Right kidney (tissue), 1 donor: Measurements from ENCODE around the gene APBB1.
"Not testable (repeated sequence)": the region's sequence is repeated elsewhere in the genome, so short reads cannot be mapped to it uniquely, and the experiment has no call there.

Experiments used
- DNase-seq: peaks from one replicate; pipeline ENCODE4 v3.0.0-alpha.2; 2016

The APBB1 gene

GRCh38 chr11:6392251-6392650 lies 26.6 kb downstream of the APBB1 start:
- DNase-seq: not testable (repeated sequence)

GRCh38 chr11:6391537-6392134 lies 27.3 kb downstream of the APBB1 start:
- no peak for DNase-seq

DNA sequence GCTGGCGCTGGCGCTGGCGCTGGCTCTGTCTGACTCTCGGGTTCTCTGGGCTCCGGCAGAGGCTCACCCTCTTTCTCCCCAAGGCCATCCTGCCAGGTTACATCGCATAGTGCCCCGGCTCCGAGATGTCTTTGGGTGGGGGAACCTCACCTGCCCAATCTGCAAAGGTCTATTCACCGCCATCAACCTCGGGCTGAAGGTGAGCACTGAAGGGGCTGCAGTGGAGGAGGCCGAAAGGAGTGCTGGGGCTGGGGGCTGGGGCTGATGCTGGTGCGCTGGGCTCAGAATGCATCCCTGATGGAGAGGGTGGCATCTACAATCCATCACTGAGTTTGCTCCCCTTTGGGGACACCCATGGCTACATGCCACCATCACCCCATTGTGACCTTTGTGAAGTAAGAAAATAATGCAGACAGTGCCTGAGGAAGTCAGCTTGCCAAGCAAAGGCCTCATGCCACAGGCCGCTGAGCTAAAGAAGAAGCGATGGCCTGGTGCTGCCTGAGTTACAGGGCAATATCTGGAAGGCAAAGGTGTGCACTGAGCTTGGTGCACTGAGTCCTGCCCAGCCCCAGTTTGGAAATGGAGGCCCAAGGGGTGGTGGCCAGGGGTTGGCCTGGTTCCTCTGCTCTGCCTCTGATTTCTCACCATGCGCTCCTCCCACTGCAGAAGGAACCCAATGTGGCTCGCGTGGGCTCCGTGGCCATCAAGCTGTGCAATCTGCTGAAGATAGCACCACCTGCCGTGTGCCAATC lies 28.0 kb downstream of the APBB1 start:
- DNase-seq: peak; percentile 18

GRCh38 chr11:6389905-6390717 lies 28.8 kb downstream of the APBB1 start, which contains the start of gene SMPD1:
TSS of gene SMPD1 (plus strand) at chr11:6390474. CDS start at chr11:6390599, 125 bp downstream.
- peak; percentile 93 for DNase-seq

GRCh38 chr11:6388748-6389147 lies 30.1 kb downstream of the APBB1 start:
- no peak for DNase-seq

GRCh38 chr11:6387811-6388599 lies 30.9 kb downstream of the APBB1 start:
- DNase-seq: no peak

- DNase-seq: no peak
Measured at GRCh38 chr11:6385046-6385777, 33.7 kb downstream of the APBB1 start.

DNA sequence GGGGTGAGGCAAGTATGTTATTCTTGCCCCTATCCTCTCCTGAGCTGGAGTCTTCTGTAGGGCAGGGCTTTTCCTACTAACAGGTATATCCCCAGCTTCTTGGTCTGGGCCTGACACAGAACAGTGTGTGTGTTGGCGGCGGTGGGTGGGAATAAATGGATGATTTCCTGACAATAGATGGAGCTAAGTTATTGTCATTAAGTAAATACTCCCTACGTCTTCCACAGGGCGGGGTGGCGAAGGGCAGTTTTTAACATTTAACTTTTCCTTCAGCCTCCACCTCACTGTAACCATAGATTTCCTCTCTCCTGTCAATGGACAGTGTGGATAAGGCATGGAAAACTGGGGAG lies 40.3 kb downstream of the APBB1 start:
- DNase-seq: no peak

- no peak for DNase-seq
Measured at GRCh38 chr11:6377902-6378639, 40.8 kb downstream of the APBB1 start.

- no peak for DNase-seq
Measured at GRCh38 chr11:6371825-6372224, 47.1 kb downstream of the APBB1 start.

DNA sequence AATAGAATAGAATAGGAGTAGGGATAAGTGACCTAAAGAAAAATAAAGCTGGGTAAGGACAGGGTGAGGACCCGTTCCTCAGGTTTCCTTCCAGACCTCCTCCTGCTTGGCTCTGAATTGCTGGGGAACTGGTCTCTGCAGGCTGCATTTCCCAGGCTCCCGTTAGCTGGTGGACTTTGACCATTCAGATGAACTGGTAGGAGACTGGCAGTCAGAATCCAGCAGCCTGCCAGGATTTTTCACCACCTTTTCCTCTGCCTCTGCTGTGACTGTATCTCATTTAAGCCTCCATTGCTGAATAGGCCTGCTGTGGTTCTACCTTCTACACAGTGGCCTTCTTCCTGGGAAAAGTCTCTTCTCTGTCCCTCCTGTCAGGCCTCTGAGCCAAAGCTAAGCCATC lies 53.2 kb downstream of the APBB1 start:
- DNase-seq: no peak

- peak; percentile 41 for DNase-seq
Measured at GRCh38 chr11:6362873-6363678, 55.8 kb downstream of the APBB1 start.

GRCh38 chr11:6362185-6362872 lies 56.6 kb downstream of the APBB1 start:
- DNase-seq: no peak

GRCh38 chr11:6360183-6360582 lies 58.7 kb downstream of the APBB1 start:
- DNase-seq: no peak

GRCh38 chr11:6357222-6357621 lies 61.7 kb downstream of the APBB1 start:
- DNase-seq: no peak

DNA sequence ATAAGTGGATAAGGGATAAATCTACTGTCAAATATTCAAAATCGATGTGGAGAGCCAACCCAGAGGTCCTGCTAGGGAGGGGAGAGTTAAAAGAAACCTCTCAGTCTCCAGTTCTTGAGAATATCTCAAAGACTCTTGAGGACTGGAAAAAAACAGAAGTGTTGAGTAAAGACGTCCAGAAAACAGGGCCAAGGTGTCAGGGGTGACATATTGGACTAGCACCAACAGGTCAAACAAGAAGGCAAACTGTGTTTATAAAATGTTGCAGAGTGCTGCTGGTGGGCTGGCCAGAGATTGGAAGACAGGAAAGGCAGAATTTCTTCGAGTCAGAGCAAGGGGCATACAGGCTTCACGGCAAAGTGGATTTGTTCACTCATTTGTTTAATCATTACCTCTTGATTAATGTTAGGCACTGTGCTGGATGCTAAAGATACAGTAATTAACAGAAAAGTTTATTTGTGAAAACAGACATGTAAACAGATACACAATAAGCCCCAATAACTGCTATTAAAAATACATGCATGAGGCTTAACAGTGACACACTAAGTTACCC lies 62.3 kb downstream of the APBB1 start:
- no peak for DNase-seq

- peak; percentile 27 for DNase-seq
Measured at GRCh38 chr11:6354651-6355485, 64.0 kb downstream of the APBB1 start.

DNA sequence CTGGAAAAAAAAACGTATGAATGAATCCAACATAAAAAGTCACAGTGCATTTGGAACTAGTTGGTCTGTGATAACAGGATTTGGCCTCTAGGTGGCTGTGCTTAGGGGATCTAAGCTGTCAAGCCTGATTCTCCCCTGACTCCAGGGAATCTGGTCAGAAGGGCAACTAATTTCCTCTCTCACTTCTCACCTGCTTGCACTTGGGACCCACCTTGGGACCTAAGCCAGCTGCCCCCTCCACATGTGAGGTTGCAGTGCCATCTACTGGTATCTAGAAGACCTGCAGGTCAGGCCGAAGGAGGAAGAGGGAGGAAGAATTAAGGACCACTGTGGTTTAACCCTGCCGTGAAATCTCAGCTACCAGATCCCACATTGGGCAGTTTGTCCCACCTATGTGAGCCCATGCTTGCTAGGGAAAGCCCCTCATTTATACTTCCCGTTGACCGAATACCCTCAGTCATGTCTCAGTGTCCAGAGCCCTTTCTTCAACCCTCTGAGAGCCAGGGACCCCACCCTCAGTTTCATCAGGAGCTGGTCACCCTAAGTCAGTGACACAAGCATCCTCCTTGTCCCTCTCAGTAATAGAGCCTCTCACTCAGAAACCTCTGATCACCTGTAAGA lies 65.4 kb downstream of the APBB1 start:
- peak; percentile 55 for DNase-seq
